ENCODE results near the gene CCR6. TPM values are rescaled to one million over a fixed set of nuclear protein-coding genes. Genes with fewer than 3 reads are reported as not detected.
A peak's percentile ranks its signal among the peaks of the same experiment; 100 is the strongest.

Gene CCR6
- total and polyA plus RNA-seq, 7 donors: 0.46 to 7.7 TPM; not detected in 5

DNA sequence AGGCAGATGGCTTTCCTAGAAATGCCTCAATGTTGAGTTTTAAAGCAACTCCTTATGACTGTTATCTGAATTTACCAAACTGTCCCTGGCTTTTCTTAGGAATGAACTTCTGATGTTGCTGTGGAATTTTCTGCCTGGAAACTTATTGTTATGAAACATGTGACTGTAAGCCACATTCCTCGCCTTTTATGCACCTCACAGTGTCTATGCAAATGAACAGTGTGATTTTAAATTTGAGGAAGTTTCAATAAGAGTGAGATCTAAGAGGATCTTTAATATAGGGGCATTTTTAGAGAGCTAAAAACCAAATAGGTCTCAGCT is 2.4 kb upstream of the CCR6 start:
- TF ChIP-seq CTCF (IDR thresholded peaks at IDR 0.05) (no peak), POLR2AphosphoS5 (IDR thresholded peaks at IDR 0.05) (peak in 1 of 4 donors; percentile 65), POLR2A (IDR thresholded peaks at IDR 0.05) (no peak), EP300 (IDR thresholded peaks at IDR 0.05) (peak in 1 of 4 donors; percentile 73)
- H3K36me3 ChIP-seq: no peaks in the 10 kb centered on the region
- H3K4me1 ChIP-seq: peaks cover 0 to 32% (median 19%) of the 10 kb centered on the region in 4 donors
- peak overlapping the region in 3 of 4 donors; percentile 46 to 62 (median 62) for H3K27ac ChIP-seq
- WGBS, 2 donors: 76 to 93% methylated on average over 1 of the region's 1 CpG
- H3K9me3 ChIP-seq: no peaks in the 10 kb centered on the region
- intact Hi-C loops (cut with DNase I): no loop called here
- no peaks in the 10 kb centered on the region for H3K27me3 ChIP-seq
- no peak overlapping the region for H3K4me3 ChIP-seq
- no peak for DNase-seq

- H3K36me3 ChIP-seq: no peaks in the 10 kb centered on the region
- no peaks in the 10 kb centered on the region for H3K27me3 ChIP-seq
- peak overlapping the region in 2 of 4 donors; percentile 42 to 62 for H3K27ac ChIP-seq
- H3K4me1 ChIP-seq: peaks cover 0 to 24% (median 13%) of the 10 kb centered on the region in 4 donors
- 78 to 89% methylated on average over 8 of the region's 8 CpGs for WGBS, 2 donors
- no peak for DNase-seq
- TF ChIP-seq CTCF (IDR thresholded peaks at IDR 0.05): no peak
- TF ChIP-seq EP300 (IDR thresholded peaks at IDR 0.05): no peak
- TF ChIP-seq POLR2A (IDR thresholded peaks at IDR 0.05): no peak
- TF ChIP-seq POLR2AphosphoS5 (IDR thresholded peaks at IDR 0.05): no peak
- no peaks in the 10 kb centered on the region for H3K9me3 ChIP-seq
- intact Hi-C loops (cut with DNase I): no loop called here
- H3K4me3 ChIP-seq: no peak overlapping the region
These were observed 1.5 kb upstream of the CCR6 start for GRCh38 chr6:167121335-167121841.

DNA sequence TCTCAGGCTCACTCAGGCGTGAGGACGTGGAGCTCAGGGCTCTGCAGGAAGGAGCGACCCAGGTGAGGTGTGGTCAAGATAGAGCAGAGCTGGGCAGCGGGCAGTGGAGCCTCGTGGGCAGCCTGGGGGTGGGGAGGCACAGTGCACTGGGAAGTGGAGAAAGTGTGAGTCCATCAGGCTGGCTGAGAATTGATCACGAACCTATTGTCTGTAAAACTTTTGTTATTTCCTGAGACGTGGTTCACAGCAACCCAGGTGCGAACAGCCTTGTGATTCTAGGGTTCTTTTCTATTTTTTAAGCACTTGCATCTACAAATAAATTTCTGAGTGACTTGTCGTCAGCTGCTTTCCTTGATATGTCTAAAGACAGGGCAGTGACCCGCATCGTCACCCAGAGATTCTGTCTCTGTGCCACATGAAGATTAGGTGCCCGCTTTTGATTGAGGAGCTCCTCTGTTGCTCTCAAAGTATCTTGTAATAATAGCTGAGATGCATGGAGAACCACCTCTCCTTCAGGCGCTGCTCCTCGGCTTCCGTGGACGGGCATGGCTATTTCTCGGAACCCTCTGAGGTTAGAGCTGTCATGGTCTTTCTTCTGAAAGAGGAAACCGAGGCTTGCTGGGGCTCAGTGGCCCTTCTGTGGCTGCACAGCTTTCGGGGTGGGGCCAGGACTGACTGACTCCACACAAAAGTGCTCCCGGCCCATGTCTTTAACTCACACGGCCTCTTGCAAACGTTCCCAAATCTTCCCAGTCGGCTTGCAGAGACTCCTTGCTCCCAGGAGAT is 662 bp upstream of the CCR6 start:
- no peak for DNase-seq
- 69 to 79% methylated on average over 23 of the region's 23 CpGs for WGBS, 2 donors
- H3K27me3 ChIP-seq: no peaks in the 10 kb centered on the region
- no peak overlapping the region for H3K4me3 ChIP-seq
- H3K27ac ChIP-seq: no peak overlapping the region
- TF ChIP-seq POLR2AphosphoS5 (IDR thresholded peaks at IDR 0.05): no peak
- no peak for TF ChIP-seq EP300 (IDR thresholded peaks at IDR 0.05)
- no peak for TF ChIP-seq CTCF (IDR thresholded peaks at IDR 0.05)
- no peak for TF ChIP-seq POLR2A (IDR thresholded peaks at IDR 0.05)
- no peaks in the 10 kb centered on the region for H3K9me3 ChIP-seq
- intact Hi-C loops (cut with DNase I): no loop called here
- H3K4me1 ChIP-seq: peaks cover 0 to 17% (median 8%) of the 10 kb centered on the region in 4 donors
- H3K36me3 ChIP-seq: no peaks in the 10 kb centered on the region

- Histone ChIP-seq H3K4me1 (peaks cover 0 to 17% (median 8%) of the 10 kb centered on the region in 4 donors), H3K9me3 (no peaks in the 10 kb centered on the region), H3K4me3 (no peak overlapping the region), H3K27ac (no peak overlapping the region), H3K36me3 (no peaks in the 10 kb centered on the region), H3K27me3 (no peaks in the 10 kb centered on the region)
- no peak for TF ChIP-seq POLR2AphosphoS5 (IDR thresholded peaks at IDR 0.05)
- TF ChIP-seq POLR2A (IDR thresholded peaks at IDR 0.05): no peak
- TF ChIP-seq EP300 (IDR thresholded peaks at IDR 0.05): no peak
- TF ChIP-seq CTCF (IDR thresholded peaks at IDR 0.05): no peak
- 87 to 91% methylated on average over 5 of the region's 5 CpGs for WGBS, 2 donors
- intact Hi-C loops (cut with DNase I): no loop called here
- no peak for DNase-seq
These were observed 1.9 kb downstream of the CCR6 start for GRCh38 chr6:167124753-167125152.

Data from sigmoid colon (tissue), 7 donors.